ENCODE data around the gene CFAP410.
"Not testable (repeated sequence)": the region's sequence is repeated elsewhere in the genome, so short reads cannot be mapped to it uniquely, and the experiment has no call there.

The CFAP410 gene

DNA sequence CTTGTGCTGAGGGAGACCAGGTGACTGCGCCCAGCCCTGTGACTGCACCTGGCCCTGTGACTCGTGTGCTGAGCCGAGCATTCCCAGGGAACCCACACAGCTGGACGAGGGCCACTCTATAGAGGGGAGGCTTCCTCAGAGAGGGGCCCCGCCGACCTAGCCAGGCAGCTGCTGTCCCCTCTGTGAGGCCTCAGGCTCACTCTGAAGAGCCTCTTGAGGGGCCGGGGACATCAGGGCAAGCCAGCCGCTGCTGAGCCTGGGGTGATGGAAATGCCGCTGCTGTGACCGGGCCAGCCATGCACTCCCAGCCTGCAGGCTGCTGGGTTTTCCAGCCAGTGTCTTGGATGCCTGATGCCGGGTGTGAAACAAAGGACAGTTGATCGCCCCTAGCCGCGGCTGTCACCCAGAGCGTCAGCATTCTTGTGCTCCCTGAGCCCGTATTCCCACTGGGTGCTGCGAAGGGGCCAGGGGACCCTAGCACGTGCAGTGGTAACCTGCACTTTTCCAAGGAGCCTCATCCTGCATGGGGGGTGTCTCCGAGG lies 21.9 kb downstream of the CFAP410 start:
- no peak for DNase-seq (ENCODE audit: low read depth in 2 of 2)

GRCh38 chr21:44316277-44316900 lies 22.8 kb downstream of the CFAP410 start:
- DNase-seq (ENCODE audit: low read depth in 2 of 2): no peak

DNA sequence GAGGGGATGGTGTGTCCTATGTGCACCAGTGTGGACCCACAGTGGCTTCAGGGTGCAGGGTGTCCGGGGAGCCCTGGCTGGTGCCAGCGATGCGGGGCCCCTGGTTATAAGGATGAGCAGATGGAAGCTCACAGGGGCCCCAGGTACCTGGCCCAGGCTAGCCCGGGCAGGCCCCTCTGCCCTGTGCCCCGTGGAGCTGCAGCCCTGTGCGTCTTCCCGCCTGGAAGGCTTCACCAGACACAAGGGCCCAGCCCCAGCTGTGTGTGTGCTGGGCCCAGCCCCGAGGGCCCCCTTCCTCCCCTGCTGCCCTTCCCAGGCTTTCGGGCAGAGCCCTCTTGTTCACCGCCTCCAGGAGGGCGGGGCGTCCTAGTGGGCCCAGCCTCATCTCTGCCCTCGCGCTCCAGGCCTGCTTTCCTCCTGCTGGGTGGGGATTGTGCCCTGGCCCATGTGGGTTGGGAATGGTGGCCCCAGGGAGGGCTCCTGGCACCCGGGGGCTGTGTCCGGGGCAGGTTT lies 23.4 kb downstream of the CFAP410 start:
- DNase-seq (ENCODE audit: low read depth in 2 of 2): no peak

- DNase-seq (ENCODE audit: low read depth in 2 of 2): no peak
Measured at GRCh38 chr21:44314561-44314960, 24.6 kb downstream of the CFAP410 start.

- DNase-seq (ENCODE audit: low read depth in 2 of 2): no peak
Measured at GRCh38 chr21:44314128-44314527, 25.1 kb downstream of the CFAP410 start.

DNA sequence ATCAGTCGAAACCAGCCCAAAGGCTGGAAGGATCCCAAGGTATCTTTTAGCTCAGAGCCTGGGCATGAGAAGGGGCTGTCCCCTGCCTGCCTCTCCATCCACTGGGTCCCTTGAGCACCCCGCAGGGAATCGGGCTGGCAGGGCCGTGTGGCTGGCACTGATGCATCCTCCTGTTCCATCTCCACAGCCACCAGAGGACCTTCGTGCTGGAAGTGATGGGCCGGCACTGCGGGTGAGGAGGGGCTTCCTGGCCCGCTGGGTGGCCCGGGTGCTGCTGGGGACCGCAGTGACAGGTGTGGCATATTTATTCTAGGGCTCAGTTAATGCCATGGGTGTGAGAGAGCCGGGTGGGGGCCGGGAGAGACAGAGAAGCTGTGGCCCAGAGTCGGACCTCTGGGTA lies 25.7 kb downstream of the CFAP410 start:
- DNase-seq (ENCODE audit: low read depth in 2 of 2): no peak

- DNase-seq (ENCODE audit: low read depth in 2 of 2): no peak
Measured at GRCh38 chr21:44312716-44313115, 26.5 kb downstream of the CFAP410 start.

GRCh38 chr21:44312089-44312488 lies 27.1 kb downstream of the CFAP410 start:
- no peak for DNase-seq (ENCODE audit: low read depth in 2 of 2)

DNA sequence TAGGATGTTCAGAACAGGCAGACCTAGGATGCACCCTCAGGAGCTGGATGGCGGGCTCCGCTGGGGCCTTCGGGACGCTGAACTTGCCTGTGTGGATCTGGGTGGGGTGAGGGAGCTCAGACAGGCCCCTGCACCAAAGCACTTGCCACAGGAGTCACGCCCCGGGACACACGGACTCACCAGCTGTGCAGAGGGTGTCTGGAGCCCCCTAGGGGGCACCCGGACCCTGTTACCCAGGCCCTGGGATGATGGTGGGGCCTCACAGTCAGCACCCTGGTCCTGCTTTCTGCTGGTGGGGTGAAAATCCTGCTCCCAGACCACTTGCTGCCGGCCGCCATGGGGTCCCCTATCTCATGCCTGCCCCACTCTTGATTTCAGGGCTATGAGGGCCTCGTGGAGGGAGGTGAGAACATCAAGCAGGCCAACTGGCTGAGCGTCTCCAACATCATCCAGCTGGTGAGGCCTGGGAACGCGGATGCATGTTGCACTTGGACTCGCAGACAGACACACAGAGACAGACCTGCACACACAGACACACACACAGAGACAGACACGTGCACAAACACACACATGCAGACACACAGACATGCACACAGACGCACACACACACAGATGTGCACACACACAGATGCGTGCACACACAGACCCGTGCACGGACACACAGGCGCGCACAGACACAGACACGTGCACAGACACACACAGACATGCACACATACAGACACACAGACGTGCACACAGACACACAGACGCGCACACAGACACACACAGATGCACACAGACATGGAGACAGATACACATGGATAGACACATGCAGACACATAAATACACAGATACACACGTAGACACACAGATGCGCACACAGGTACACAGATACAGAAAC lies 28.3 kb downstream of the CFAP410 start:
- no peak for DNase-seq (ENCODE audit: low read depth in 2 of 2)

- no peak for DNase-seq (ENCODE audit: low read depth in 2 of 2)
Measured at GRCh38 chr21:44306936-44307704, 32.1 kb downstream of the CFAP410 start.

DNA sequence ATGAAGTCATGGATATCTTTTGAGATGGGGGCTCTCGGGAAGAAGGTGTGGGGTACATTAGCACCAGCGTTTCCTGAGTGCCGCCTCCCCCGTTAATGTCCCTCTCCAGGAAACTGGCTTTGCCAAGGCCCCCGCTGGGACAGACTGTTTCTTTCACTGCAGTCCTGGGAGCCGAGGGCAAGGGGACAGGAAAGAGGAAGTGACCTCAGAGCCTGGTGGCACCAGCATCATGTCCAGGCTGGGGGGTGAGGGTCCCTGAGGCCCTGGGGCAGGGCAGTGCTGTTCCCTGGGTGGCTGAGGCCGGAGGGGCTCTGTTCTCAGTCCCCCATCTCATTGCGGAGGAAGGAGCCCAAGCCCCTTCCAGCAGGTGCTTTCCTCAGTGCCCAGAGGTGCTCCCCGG lies 33.5 kb downstream of the CFAP410 start:
- no peak for DNase-seq (ENCODE audit: low read depth in 2 of 2)

- peak; percentile 29 to 39 for DNase-seq (ENCODE audit: low read depth in 2 of 2)
Measured at GRCh38 chr21:44304877-44305293, 34.3 kb downstream of the CFAP410 start.

DNA sequence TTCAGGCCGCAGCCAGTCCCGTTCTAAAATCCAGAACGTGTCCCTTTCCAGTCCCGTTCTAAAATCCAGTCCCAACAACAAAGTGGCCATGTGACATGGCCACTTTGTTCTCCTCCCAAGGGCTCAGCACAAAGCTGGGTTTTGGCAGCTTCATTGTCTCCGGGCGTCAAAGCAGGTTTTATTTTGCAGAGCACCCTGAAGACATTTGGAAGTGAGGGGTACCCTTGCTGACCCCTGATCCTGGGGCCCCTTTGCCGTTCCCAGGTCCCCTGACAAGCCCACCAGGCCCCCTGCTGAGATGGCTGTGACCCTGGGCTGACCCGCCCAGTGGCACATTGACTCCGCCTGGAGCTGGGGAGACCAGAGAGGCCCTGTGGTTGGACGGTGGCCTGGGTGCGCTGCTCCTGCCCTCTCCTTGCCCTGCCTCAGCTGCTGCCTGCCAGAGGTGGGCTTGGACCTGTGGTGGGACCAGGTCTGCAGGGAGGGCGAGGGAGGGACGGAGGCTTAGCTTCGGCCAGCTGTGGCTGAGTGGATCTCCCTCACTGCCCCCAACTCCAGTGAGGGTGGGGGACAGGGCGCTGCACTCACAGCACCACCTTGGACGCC lies 35.1 kb downstream of the CFAP410 start:
- DNase-seq (ENCODE audit: low read depth in 2 of 2): no peak

GRCh38 chr21:44303490-44303981 lies 35.7 kb downstream of the CFAP410 start:
- DNase-seq (ENCODE audit: low read depth in 2 of 2): no peak

- not testable (repeated sequence) for DNase-seq (ENCODE audit: low read depth in 2 of 2)
Measured at GRCh38 chr21:44302573-44303401, 36.4 kb downstream of the CFAP410 start.

GRCh38 chr21:44301961-44302406 lies 37.2 kb downstream of the CFAP410 start:
- no peak for DNase-seq (ENCODE audit: low read depth in 2 of 2)

DNA sequence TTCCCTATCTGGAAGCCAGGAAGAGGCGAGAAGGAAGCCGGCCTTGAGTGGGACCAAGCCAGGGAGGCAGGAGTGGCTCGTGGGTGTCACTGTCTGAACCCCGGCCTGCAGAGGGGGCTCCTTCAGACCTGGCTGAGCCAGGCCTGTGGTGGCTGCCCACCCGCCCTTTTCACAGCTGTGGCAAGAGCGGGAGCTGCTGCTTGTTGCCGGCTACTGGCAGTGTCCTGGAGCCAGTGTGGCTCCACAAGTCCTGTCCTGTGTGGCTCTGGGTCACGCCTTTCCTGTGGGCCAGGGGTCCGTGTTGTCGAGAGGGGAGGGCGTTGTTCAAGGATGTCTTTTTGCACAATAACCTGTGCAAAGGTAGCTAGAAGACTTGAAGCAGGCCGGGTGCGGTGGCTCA lies 38.0 kb downstream of the CFAP410 start:
- no peak for DNase-seq (ENCODE audit: low read depth in 2 of 2)

- peak; percentile 29 to 64 for DNase-seq (ENCODE audit: low read depth in 2 of 2)
Measured at GRCh38 chr21:44300262-44300959, 38.8 kb downstream of the CFAP410 start.

- DNase-seq (ENCODE audit: low read depth in 2 of 2): peak; percentile 45 to 63
Measured at GRCh38 chr21:44299458-44300261, 39.5 kb downstream of the CFAP410 start, which contains the start of gene PFKL. TSS of gene PFKL (plus strand) at chr21:44300053. CDS start at chr21:44300106, 53 bp downstream.
